HK-2 (cell line): ENCODE measurements around the gene TMEM69.
"Not testable (repeated sequence)": the region's sequence is repeated elsewhere in the genome, so short reads cannot be mapped to it uniquely, and the experiment has no call there.

Source experiments
- DNase-seq: peaks from one replicate; pipeline ENCODE4 v3.0.0-alpha.2; 2018; ENCODE audit not compliant: unreplicated experiment

TMEM69 gene

GRCh38 chr1:45730780-45731319 lies 42.9 kb downstream of the TMEM69 start:
- no peak for DNase-seq

DNA sequence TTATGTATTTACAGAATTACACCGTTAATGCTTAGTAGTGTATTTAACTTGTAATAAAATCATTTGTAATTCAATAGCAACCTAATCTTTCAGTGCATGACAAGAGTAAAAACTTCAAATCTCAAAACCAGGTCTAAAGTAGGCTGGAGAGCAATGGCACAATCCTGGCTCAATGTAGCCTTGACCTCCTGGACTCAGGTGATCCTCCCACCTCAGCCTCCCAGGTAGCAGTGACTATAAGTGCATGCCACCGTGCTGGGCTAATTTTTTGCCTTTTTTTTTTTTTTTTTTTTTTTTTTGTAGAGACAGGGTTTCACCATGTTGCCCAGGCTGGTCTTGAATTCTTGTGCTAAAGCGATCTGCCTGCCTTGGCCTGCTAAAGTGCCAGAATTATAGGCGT lies 51.2 kb downstream of the TMEM69 start:
- no peak for DNase-seq

DNA sequence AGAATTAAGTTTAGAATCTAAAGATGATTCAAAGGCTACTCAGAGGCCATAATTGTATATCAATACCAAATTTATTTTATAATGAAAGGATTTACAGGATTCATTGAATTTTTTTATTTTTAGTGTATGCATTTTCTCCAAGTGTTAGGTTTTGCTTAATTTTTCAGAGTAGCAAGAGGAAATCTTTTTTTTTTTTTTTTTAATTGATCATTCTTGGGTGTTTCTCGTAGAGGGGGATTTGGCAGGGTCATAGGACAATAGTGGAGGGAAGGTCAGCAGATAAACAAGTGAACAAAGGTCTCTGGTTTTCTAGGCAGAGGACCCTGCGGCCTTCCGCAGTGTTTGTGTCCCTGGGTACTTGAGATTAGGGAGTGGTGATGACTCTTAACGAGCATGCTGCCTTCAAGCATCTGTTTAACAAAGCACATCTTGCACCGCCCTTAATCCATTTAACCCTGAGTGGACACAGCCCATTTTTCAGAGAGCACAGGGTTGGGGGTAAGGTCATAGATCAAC lies 51.7 kb downstream of the TMEM69 start:
- not testable (repeated sequence) for DNase-seq
